Fibroblast of lung (primary cell): Measurements from ENCODE around the gene PKN1.

Experiments used
- CTCF ChIP-seq, 2 donors: IDR thresholded peaks in 1 of 2; conservative IDR thresholded peaks in 1 of 2; 1 replicate in 1 of 2; 2 replicates in 1 of 2; pipeline ENCODE4 v1.5.1; 2011 to 2012; ENCODE audit warnings: low read length in 2 of 2, control low read depth in 1 of 2, inconsistent platforms in 1 of 2, low read depth in 1 of 2, mild to moderate bottlenecking in 1 of 2
- EZH2 ChIP-seq: IDR thresholded peaks from 2 replicates; pipeline ENCODE4 v1.5.1; 2012; ENCODE audit warnings: low read length, control low read depth, mild to moderate bottlenecking; ENCODE audit errors: missing control alignments

GRCh38 chr19:14450168-14450874 lies 17.2 kb downstream of the PKN1 start:
- TF ChIP-seq CTCF (conservative IDR thresholded peaks at IDR 0.05 in 1 of 2, IDR thresholded peaks at IDR 0.05 in 1 of 2; ENCODE audit: low read depth in 1 of 2, low read length in 2 of 2), result no peak
- TF ChIP-seq EZH2, result no peak
